HG02943 (cell line): ENCODE results near the gene AGAP1.

ENCODE experiments used
- ATAC-seq: cut with Tn5 transposase; IDR thresholded peaks from one replicate; pipeline ENCODE4 v1.9.1; 2021; ENCODE audit warnings: mild to moderate bottlenecking, low read depth, moderate library complexity; ENCODE audit not compliant: unreplicated experiment

AGAP1 gene

GRCh38 chr2:235582081-235582686, 88.3 kb downstream of the AGAP1 start:
- no peak for ATAC-seq

DNA sequence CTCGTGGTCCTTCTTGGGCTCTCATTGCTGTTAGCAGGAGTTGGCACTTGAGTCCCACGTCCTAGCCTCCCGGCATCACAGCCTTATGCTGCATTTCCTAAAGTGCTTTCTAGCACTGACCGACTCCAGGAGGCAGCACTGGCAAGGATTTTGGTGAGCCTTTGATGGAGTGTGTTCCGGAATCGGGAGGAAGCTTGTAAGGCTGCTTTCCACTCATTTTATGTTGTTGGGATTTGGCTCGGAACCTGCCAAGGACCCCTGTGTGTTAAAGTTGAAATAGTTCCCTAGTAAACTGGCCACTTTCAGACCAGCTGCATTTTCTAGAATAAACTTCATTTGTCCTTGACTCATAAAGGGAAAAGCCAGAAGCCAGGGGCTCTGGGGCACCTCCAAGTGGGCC, 88.9 kb downstream of the AGAP1 start:
- ATAC-seq, result no peak

DNA sequence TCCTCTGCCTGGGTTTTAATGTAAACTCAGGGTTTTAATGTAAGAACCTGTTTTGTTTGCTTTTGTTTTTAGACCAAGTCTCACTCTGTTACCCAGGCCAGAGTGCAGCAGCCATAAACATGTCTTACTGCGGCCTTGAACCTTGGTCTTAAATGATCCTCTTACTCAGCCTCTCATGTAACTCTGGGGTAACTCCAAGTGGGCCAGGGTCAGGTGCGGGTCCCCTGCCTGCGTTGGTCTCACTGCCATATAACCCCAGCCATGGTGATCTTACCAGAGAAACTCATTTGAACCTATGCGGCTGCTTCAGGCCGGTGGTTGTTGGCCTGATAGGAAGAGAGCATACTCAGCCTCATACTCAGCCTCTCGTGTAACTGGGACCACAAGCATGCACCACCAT, 89.3 kb downstream of the AGAP1 start:
- ATAC-seq, result no peak

GRCh38 chr2:235583925-235584637, 90.2 kb downstream of the AGAP1 start:
- no peak for ATAC-seq

DNA sequence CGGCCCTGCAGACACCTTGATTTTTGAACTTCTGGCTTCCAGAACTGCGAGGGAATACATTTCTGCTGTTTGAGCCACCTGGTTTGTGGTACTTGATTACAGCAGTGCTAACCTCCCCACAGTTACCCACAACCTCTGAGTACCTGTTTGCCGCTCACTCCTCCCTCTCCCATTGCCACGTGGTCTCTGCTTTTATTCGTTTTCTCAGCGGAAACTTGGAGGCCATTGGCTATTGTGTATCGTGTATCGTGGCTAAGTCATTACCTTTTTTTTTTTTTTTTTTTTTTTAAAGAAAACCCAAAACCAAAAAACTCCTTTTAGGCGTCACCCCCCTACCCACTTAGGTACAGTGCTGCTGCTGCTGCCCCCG, 90.8 kb downstream of the AGAP1 start:
- ATAC-seq, result no peak

- ATAC-seq, result no peak
These were observed 93.4 kb downstream of the AGAP1 start for GRCh38 chr2:235587202-235587601.

- ATAC-seq, result no peak
These were observed 94.9 kb downstream of the AGAP1 start for GRCh38 chr2:235588750-235589149.

DNA sequence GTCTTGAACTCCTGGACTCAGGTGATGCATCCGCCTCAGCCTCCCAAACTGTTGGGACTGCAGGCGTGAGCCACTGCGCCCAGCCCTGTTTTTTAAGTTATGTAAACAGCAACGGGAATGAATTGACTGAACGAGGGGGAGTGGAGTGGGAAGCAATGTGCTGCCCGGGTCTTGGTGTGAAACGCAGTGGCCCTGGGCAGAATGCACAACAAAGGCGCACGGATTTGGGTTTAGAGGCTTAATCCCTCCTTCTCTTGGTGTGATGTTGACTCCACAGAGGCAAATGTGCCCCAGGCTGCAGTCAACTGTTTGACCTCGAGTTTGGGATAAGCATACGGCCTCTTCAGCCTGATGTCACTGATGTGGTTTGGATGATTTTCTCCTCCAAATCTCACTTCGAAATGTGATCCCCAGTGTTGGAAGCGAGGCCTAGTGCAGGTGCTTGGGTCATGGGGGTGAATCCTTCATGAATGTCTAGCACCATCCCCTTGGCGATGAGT, 97.4 kb downstream of the AGAP1 start:
- ATAC-seq, result no peak

- no peak for ATAC-seq
These were observed 98.1 kb downstream of the AGAP1 start for GRCh38 chr2:235591921-235592320.

DNA sequence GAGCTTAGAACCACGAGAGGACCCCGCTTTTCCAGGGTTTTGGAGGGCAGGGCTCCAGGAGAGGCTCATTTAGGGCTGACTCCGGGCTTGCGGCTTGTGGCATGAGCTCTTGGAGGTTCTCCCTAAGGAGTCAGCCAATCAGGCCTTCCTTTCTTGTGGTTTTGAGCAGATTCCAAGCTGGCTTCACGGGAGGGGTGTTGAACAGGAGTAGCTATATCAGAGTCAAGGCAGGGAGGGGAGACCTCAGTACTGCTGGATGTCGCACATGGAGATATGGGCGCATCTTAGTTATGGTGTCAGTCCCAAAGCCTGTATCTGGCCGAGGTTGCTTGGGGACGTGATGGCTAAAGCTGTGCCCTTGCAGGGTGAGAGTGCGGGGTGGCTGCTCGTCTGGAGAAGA, 98.6 kb downstream of the AGAP1 start:
- ATAC-seq, result no peak

GRCh38 chr2:235592836-235593235, 99.0 kb downstream of the AGAP1 start:
- no peak for ATAC-seq

DNA sequence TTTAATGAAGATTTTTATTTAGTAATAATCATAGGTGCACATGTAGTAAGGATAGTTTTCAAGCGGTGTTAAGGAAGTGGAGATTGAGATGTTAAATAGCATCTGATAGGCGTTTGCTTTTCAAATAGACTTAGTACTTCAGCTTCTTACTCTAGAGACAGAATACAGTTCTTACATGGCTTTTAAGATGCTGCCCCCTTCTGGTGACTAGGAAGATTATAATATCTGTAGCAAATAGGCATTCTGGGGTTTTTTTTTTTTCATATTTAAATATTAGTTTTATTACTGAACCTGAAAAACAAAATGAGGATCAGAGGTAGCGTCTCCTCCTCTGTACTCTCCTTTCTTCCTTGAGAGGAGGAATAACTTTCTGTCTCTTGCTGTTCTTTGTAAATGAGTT, 100.2 kb downstream of the AGAP1 start:
- no peak for ATAC-seq

- no peak for ATAC-seq
These were observed 101.1 kb downstream of the AGAP1 start for GRCh38 chr2:235594964-235595363.

GRCh38 chr2:235595422-235596010, 101.7 kb downstream of the AGAP1 start:
- no peak for ATAC-seq

- ATAC-seq, result no peak
These were observed 102.4 kb downstream of the AGAP1 start for GRCh38 chr2:235596272-235596671.

- ATAC-seq, result no peak
These were observed 103.3 kb downstream of the AGAP1 start for GRCh38 chr2:235597081-235597615.

- ATAC-seq, result no peak
These were observed 104.2 kb downstream of the AGAP1 start for GRCh38 chr2:235598026-235598425.

GRCh38 chr2:235598532-235599531, 105.0 kb downstream of the AGAP1 start:
- ATAC-seq, result no peak

DNA sequence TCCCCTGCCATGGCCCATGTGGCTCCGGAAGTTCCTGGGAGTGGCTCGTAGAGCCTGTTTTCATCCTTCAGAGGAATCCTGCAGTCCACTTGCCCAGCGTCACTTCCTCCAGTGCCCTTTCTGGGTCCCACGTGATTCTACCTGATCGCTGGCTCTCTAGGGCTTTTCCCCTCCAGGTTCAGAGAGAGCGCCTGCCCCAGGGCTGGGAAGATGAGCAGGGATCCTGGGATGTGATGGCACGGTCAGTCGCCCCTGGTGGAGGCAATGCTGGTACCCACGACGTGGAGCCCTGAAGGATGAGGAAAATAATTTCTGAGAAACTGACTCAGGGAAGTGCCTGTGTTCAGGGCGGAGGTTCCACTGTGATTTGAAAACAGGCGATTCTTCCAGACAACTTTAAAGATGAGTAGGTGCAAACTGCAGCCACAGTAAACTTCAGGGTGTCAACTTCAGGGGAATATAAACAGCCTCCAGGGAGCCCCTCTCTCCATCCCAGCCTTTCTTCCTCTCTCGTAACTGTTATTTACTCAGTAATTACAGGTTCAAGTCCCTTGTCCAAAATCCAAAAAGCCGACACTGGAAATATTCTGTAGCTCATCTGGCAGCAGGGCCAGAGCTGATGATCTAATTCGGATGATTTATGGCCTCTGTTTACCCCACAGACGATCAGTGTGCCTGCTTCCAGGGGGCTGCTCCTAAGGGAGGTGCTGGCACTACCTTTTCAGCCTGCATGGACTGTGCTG, 105.9 kb downstream of the AGAP1 start:
- ATAC-seq, result no peak

- no peak for ATAC-seq
These were observed 106.6 kb downstream of the AGAP1 start for GRCh38 chr2:235600406-235600805.
